ENCODE results near the gene NEK1.

- TF ChIP-seq, protein P1, sequence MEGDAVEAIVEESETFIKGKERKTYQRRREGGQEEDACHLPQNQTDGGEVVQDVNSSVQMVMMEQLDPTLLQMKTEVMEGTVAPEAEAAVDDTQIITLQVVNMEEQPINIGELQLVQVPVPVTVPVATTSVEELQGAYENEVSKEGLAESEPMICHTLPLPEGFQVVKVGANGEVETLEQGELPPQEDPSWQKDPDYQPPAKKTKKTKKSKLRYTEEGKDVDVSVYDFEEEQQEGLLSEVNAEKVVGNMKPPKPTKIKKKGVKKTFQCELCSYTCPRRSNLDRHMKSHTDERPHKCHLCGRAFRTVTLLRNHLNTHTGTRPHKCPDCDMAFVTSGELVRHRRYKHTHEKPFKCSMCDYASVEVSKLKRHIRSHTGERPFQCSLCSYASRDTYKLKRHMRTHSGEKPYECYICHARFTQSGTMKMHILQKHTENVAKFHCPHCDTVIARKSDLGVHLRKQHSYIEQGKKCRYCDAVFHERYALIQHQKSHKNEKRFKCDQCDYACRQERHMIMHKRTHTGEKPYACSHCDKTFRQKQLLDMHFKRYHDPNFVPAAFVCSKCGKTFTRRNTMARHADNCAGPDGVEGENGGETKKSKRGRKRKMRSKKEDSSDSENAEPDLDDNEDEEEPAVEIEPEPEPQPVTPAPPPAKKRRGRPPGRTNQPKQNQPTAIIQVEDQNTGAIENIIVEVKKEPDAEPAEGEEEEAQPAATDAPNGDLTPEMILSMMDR (IDR thresholded peaks at IDR 0.05; ENCODE audit: insufficient read depth, low read length, poor library complexity, severe bottlenecking): no peak
- TF ChIP-seq EZH2phosphoT487 (conservative IDR thresholded peaks at IDR 0.05; ENCODE audit: low read length): no peak
These were observed 8.1 kb downstream of the NEK1 start for GRCh38 chr4:169604131-169604900.
